Liver (tissue), 9 donors: ENCODE results near the gene PPP1R2. TPM values are rescaled to one million over a fixed set of nuclear protein-coding genes. Genes with fewer than 3 reads are reported as not detected.

Source experiments
- DNase-seq: peaks from one replicate; pipeline ENCODE4 v3.0.0-alpha.2; 2017; ENCODE audit warnings: low spot score
- H3K27ac ChIP-seq, 2 donors: one replicate each; pipeline ENCODE4 v1.7.0; 2013; ENCODE audit warnings: inconsistent platforms in 2 of 2, low read length in 2 of 2, control low read depth in 1 of 2, low read depth in 1 of 2, mild to moderate bottlenecking in 1 of 2
- H3K27me3 ChIP-seq, 4 donors: one replicate each; pipeline versions ENCODE4 v1.6.1 to v1.7.0; 2013; ENCODE audit warnings: low read length in 3 of 4, inconsistent platforms in 1 of 4, mild to moderate bottlenecking in 1 of 4, moderate library complexity in 1 of 4; ENCODE audit not compliant: control insufficient read depth in 4 of 4, insufficient read depth in 4 of 4
- H3K36me3 ChIP-seq, 4 donors: one replicate each; pipeline versions ENCODE4 v1.6.1 to v1.7.0; 2013; ENCODE audit warnings: low read length in 3 of 4, mild to moderate bottlenecking in 3 of 4, low read depth in 1 of 4, moderate library complexity in 1 of 4; ENCODE audit not compliant: control insufficient read depth in 4 of 4, insufficient read depth in 3 of 4
- H3K4me1 ChIP-seq, 4 donors: one replicate each; pipeline versions ENCODE4 v1.6.1 to v1.7.0; 2013; ENCODE audit warnings: low read length in 3 of 4, mild to moderate bottlenecking in 3 of 4, moderate library complexity in 1 of 4; ENCODE audit not compliant: control insufficient read depth in 4 of 4, insufficient read depth in 4 of 4
- H3K4me3 ChIP-seq, 3 donors: one replicate each; pipeline versions ENCODE4 v1.6.1 to v1.7.0; 2013; ENCODE audit warnings: low read length in 3 of 3, control low read depth in 1 of 3, low read depth in 1 of 3, mild to moderate bottlenecking in 1 of 3
- H3K9ac ChIP-seq, 2 donors: one replicate each; pipeline ENCODE4 v1.7.0; 2013; ENCODE audit warnings: low read length in 2 of 2, mild to moderate bottlenecking in 2 of 2, moderate library complexity in 2 of 2, control low read depth in 1 of 2, low read depth in 1 of 2
- H3K9me3 ChIP-seq, 4 donors: one replicate each; pipeline versions ENCODE4 v1.6.1 to v1.7.0; 2013; ENCODE audit warnings: low read length in 3 of 4; ENCODE audit not compliant: control insufficient read depth in 4 of 4
- FOXA1 ChIP-seq: IDR thresholded peaks from 2 replicates; pipeline ENCODE4 v1.6.1; 2016; ENCODE audit warnings: antibody characterized with exemption
- FOXA2 ChIP-seq: IDR thresholded peaks from 2 replicates; pipeline ENCODE4 v1.6.1; 2016; ENCODE audit warnings: antibody characterized with exemption
- HNF4A ChIP-seq, 2 donors: conservative IDR thresholded peaks; 2 replicates each; pipeline ENCODE4 v1.6.1; 2016; ENCODE audit warnings: antibody characterized with exemption in 2 of 2, mild to moderate bottlenecking in 2 of 2
- HNF4G ChIP-seq: IDR thresholded peaks from 2 replicates; pipeline ENCODE4 v1.6.1; 2016; ENCODE audit warnings: antibody characterized with exemption
- RAD21 ChIP-seq, 2 donors: IDR thresholded peaks; 2 replicates each; pipeline ENCODE4 v1.6.1; 2016; ENCODE audit warnings: antibody characterized with exemption in 2 of 2, mild to moderate bottlenecking in 2 of 2
- SP1 ChIP-seq: IDR thresholded peaks from 2 replicates; pipeline ENCODE4 v1.6.1; 2018; ENCODE audit warnings: antibody characterized with exemption, mild to moderate bottlenecking
- YY1 ChIP-seq: IDR thresholded peaks from 2 replicates; pipeline ENCODE4 v1.6.1; 2016; ENCODE audit warnings: antibody characterized with exemption, mild to moderate bottlenecking
- WGBS: extraction: QIAGEN DNeasy Blood & Tissue Kit; methylation state at CpG from one replicate; pipeline ENCODE4 v1.1.7; 2013; 5-methylcytosine and 5-hydroxymethylcytosine counted together
- polyA plus RNA-seq, 2 donors: library from polyadenylated mRNA; stranded (reverse) in 1 of 2; unstranded in 1 of 2; fragments of 200-250 nt in 1 of 2; fragments of >200 nt in 1 of 2; fragmentation: Nextera tagmentation in 1 of 2; extraction: Ambion mirVana in 1 of 2; gene quantifications; one replicate each; pipeline versions ENCODE4 v1.2.1 to v1.2.3, GENCODE V29; 2013 to 2015
- total RNA-seq, 2 donors: library from RNA; depleted of rRNA; stranded (reverse); fragments of >200 nt; gene quantifications; one replicate each; pipeline ENCODE4 v1.2.3, GENCODE V29; 2014
- TF ChIP-seq, protein P1 (sequence below): IDR thresholded peaks from 2 replicates; pipeline ENCODE4 v1.6.1; 2016; ENCODE audit warnings: antibody characterized with exemption, mild to moderate bottlenecking
- TF ChIP-seq, protein P2 (sequence below): IDR thresholded peaks from 2 replicates; pipeline ENCODE4 v1.6.1; 2016; ENCODE audit warnings: antibody characterized with exemption
- TF ChIP-seq, protein P3 (sequence below): fragments of 150-350 bp; IDR thresholded peaks from 2 replicates; pipeline ENCODE4 v1.5.1; 2017; ENCODE audit warnings: improper control_type of control experiment, low read depth, low read length; ENCODE audit not compliant: missing input control
- donor health status: healthy.
- donor health status: healthy.
- donor health status: healthy.
- donor health status: healthy.
- donor health status: healthy.

PPP1R2 gene
- total and polyA plus RNA-seq, 4 donors = 9.3 to 21.4 (median 16.0) TPM

DNA sequence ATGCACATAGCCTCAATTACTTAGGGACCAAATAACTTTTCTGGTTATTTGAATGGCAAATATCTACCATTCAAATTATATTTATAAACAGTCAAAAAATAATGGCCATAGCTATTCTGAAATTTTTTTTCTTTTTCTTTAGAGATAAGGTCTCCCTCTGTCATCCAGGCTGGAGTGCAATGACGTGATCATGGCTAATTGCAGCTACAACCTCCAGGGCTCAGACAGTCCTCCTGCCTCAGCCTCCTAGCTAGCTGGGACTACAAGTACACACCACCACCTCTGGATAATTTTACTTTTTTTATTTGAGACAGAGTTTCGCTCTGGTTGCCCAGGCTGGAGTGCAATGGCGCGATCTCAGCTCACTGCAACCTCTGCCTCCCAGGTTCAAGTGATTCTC lies 16.6 kb downstream of the PPP1R2 start (continued):
- TF ChIP-seq, protein P1, sequence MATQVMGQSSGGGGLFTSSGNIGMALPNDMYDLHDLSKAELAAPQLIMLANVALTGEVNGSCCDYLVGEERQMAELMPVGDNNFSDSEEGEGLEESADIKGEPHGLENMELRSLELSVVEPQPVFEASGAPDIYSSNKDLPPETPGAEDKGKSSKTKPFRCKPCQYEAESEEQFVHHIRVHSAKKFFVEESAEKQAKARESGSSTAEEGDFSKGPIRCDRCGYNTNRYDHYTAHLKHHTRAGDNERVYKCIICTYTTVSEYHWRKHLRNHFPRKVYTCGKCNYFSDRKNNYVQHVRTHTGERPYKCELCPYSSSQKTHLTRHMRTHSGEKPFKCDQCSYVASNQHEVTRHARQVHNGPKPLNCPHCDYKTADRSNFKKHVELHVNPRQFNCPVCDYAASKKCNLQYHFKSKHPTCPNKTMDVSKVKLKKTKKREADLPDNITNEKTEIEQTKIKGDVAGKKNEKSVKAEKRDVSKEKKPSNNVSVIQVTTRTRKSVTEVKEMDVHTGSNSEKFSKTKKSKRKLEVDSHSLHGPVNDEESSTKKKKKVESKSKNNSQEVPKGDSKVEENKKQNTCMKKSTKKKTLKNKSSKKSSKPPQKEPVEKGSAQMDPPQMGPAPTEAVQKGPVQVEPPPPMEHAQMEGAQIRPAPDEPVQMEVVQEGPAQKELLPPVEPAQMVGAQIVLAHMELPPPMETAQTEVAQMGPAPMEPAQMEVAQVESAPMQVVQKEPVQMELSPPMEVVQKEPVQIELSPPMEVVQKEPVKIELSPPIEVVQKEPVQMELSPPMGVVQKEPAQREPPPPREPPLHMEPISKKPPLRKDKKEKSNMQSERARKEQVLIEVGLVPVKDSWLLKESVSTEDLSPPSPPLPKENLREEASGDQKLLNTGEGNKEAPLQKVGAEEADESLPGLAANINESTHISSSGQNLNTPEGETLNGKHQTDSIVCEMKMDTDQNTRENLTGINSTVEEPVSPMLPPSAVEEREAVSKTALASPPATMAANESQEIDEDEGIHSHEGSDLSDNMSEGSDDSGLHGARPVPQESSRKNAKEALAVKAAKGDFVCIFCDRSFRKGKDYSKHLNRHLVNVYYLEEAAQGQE = no peak

DNA sequence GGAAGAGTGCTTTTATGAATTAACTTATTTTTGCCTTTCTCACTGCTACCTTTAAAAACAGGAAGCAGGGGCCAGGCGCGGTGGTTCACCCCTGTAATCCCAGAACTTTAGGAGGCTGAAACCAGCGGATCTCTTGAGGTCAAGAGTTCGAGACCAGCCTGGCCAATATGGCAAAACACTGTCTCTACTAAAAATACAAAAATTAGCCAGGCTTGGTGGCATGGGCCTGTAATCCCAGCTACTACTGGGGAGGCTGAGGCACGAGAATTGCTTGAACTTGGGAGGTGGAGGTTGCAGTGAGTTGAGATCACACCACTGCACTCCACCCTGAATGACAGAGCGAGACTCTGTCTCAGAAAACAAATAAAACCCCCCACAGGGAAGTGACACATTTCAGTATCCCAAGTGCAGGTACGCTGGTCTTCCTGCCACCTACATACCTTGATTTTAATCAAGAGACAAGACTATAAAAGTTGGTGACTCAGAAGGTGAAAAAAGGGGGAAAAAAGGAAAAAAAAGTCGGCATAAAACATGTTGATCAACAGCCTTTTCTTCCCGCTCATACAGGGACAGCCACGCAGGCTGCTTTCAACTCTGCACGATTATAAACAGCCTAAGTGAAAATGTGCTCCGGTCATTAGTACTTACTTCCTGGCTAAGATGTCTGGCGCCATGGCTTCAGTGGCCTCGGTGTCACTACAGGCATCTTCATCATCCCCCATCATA lies 18.8 kb downstream of the PPP1R2 start:
- H3K27ac ChIP-seq = no peak overlapping the region
- no peaks in the 10 kb centered on the region for H3K9me3 ChIP-seq
- H3K4me3 ChIP-seq = no peak overlapping the region
- WGBS = 81% methylated on average over 14 of the region's 14 CpGs
- peaks cover 0 to 2% (median 0%) of the 10 kb centered on the region in 4 donors for H3K4me1 ChIP-seq
- H3K27me3 ChIP-seq = no peaks in the 10 kb centered on the region
- DNase-seq = no peak
- TF ChIP-seq SP1 = no peak
- no peak for TF ChIP-seq HNF4G
- no peak for TF ChIP-seq HNF4A (conservative IDR thresholded peaks at IDR 0.05)
- TF ChIP-seq FOXA1 = no peak
- TF ChIP-seq, protein P2, sequence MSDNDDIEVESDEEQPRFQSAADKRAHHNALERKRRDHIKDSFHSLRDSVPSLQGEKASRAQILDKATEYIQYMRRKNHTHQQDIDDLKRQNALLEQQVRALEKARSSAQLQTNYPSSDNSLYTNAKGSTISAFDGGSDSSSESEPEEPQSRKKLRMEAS = no peak
- no peak for TF ChIP-seq YY1
- H3K9ac ChIP-seq = no peak overlapping the region
- peaks cover 0 to 15% (median 6%) of the 10 kb centered on the region in 4 donors for H3K36me3 ChIP-seq

DNA sequence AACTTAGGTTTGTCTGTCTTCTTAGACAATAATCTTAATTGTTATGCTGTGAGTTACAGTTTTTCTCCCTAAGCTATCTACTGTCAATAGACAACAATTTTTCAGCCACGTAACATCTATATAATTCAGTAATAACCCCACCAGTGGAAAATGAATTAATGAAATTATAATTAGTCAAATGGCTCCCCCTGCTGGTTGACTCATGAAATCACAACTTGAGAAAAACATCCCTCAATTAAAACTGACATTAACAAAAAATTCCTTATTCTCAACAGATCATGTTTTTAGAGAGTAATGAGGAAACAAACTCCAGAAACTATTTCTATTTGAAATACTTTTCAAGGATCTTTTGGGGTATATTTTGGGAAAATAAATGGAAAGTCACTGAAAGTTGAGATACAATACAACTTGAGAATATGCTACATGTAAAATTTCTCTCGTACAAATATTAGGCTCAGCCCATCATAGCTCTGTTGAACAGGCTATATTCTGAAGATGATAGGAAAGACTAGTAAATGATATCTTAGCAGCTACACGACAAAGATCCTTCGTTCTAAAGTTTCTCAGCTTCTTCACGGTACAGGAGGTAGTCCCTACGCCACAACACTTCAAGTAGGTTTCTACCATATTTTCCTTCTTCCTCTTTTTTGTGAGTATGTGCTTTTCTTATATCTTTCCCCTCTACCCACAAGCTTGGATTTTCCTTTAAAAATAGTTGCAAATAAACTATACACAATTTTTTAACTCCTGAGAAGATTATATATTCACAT lies 20.7 kb downstream of the PPP1R2 start:
- H3K9me3 ChIP-seq = no peaks in the 10 kb centered on the region
- no peak overlapping the region for H3K27ac ChIP-seq
- DNase-seq = no peak
- H3K9ac ChIP-seq = no peak overlapping the region
- no peak overlapping the region for H3K4me3 ChIP-seq
- WGBS = 68% methylated on average over 6 of the region's 6 CpGs
- peaks cover 0 to 15% (median 6%) of the 10 kb centered on the region in 4 donors for H3K36me3 ChIP-seq
- H3K27me3 ChIP-seq = no peaks in the 10 kb centered on the region
- peaks cover 0 to 2% (median 0%) of the 10 kb centered on the region in 4 donors for H3K4me1 ChIP-seq
- TF ChIP-seq FOXA2 = no peak
- peak; percentile 82 to 84 for TF ChIP-seq RAD21 (IDR thresholded peaks at IDR 0.05)
- TF ChIP-seq, protein P3, sequence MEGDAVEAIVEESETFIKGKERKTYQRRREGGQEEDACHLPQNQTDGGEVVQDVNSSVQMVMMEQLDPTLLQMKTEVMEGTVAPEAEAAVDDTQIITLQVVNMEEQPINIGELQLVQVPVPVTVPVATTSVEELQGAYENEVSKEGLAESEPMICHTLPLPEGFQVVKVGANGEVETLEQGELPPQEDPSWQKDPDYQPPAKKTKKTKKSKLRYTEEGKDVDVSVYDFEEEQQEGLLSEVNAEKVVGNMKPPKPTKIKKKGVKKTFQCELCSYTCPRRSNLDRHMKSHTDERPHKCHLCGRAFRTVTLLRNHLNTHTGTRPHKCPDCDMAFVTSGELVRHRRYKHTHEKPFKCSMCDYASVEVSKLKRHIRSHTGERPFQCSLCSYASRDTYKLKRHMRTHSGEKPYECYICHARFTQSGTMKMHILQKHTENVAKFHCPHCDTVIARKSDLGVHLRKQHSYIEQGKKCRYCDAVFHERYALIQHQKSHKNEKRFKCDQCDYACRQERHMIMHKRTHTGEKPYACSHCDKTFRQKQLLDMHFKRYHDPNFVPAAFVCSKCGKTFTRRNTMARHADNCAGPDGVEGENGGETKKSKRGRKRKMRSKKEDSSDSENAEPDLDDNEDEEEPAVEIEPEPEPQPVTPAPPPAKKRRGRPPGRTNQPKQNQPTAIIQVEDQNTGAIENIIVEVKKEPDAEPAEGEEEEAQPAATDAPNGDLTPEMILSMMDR = peak; percentile 68
